Lower lobe of right lung (tissue), 2 donors: ENCODE measurements around the gene SBK3. TPM values are rescaled to one million over a fixed set of nuclear protein-coding genes. Genes with fewer than 3 reads are reported as not detected.

Experiments
- ATAC-seq, 2 donors: fragments of 200-7000 bp; cut with Tn5 transposase; one replicate each; pipeline ENCODE4 v1.9.1; 2020 to 2022; ENCODE audit warnings: mild to moderate bottlenecking in 2 of 2, moderate library complexity in 2 of 2
- DNase-seq: peaks from one replicate; pipeline ENCODE4 v3.0.0-alpha.2; 2020
- H3K27ac ChIP-seq: fragments of 200-600 bp; one replicate; pipeline ENCODE4 v1.8.0; 2022
- H3K27me3 ChIP-seq: fragments of 200-600 bp; one replicate; pipeline ENCODE4 v1.8.0; 2022; ENCODE audit warnings: low read depth
- H3K36me3 ChIP-seq: fragments of 200-600 bp; one replicate; pipeline ENCODE4 v1.8.0; 2022; ENCODE audit warnings: mild to moderate bottlenecking
- H3K4me1 ChIP-seq: fragments of 200-600 bp; one replicate; pipeline ENCODE4 v1.8.0; 2022
- H3K4me3 ChIP-seq: fragments of 200-600 bp; one replicate; pipeline ENCODE4 v1.8.0; 2022; ENCODE audit warnings: mild to moderate bottlenecking
- H3K9me3 ChIP-seq: fragments of 200-600 bp; one replicate; pipeline ENCODE4 v1.8.0; 2022
- CTCF ChIP-seq: fragments of 200-600 bp; IDR thresholded peaks from one replicate; pipeline ENCODE4 v1.8.0; 2022; ENCODE audit warnings: antibody characterized with exemption, mild to moderate bottlenecking
- intact Hi-C: fragments of 100-400 bp; cut with DNase I; formaldehyde crosslinking; loops from one replicate; pipeline ENCODE4 v1.11.0; 2022
- total RNA-seq: library from RNA; stranded (reverse); fragmentation: NEBNext Ultra II Directional; extraction: Animal tissue kit (Norgen Biotek cat#: 25700); gene quantifications from one replicate; pipeline ENCODE4 v1.2.1, GENCODE V29; 2021
- donor health status: DM: no; HTN: yes; CAD: no; lungs with severe emphysema.

The SBK3 gene
- total RNA-seq, 1 donor from 2014 or later = 0.80 TPM

GRCh38 chr19:55529636-55530234, 15.6 kb downstream of the SBK3 start:
- Histone ChIP-seq H3K36me3 (no peaks in the 10 kb centered on the region), H3K27me3 (no peaks in the 10 kb centered on the region), H3K27ac (no peak overlapping the region), H3K9me3 (no peaks in the 10 kb centered on the region), H3K4me3 (no peak overlapping the region), H3K4me1 (peaks cover 7% of the 10 kb centered on the region)
- no peak for TF ChIP-seq CTCF
- intact Hi-C loops = no loop called here
- DNase-seq (no peak), ATAC-seq (no peak)

- peaks cover 7% of the 10 kb centered on the region for H3K4me1 ChIP-seq
- H3K36me3 ChIP-seq = no peaks in the 10 kb centered on the region
- no peaks in the 10 kb centered on the region for H3K27me3 ChIP-seq
- ATAC-seq (no peak), DNase-seq (no peak)
- intact Hi-C loops = no loop called here
- H3K9me3 ChIP-seq = no peaks in the 10 kb centered on the region
- no peak for TF ChIP-seq CTCF
- H3K27ac ChIP-seq = no peak overlapping the region
- no peak overlapping the region for H3K4me3 ChIP-seq
These were observed 17.1 kb downstream of the SBK3 start for GRCh38 chr19:55528030-55528803.

GRCh38 chr19:55527197-55528029, 17.9 kb downstream of the SBK3 start:
- DNase-seq = no peak
- Histone ChIP-seq H3K27me3 (no peaks in the 10 kb centered on the region), H3K4me3 (no peak overlapping the region), H3K27ac (no peak overlapping the region), H3K36me3 (no peaks in the 10 kb centered on the region), H3K9me3 (no peaks in the 10 kb centered on the region), H3K4me1 (peaks cover 7% of the 10 kb centered on the region)
- intact Hi-C loops = no loop called here
- TF ChIP-seq CTCF = no peak
- no peak for ATAC-seq

- Histone ChIP-seq H3K36me3 (no peaks in the 10 kb centered on the region), H3K9me3 (no peaks in the 10 kb centered on the region), H3K27ac (no peak overlapping the region), H3K27me3 (no peaks in the 10 kb centered on the region), H3K4me3 (no peak overlapping the region), H3K4me1 (peaks cover 7% of the 10 kb centered on the region)
- peak; percentile 77 to 80 for ATAC-seq
- TF ChIP-seq CTCF = no peak
- intact Hi-C loops = no loop called here
- DNase-seq = peak; percentile 84
These were observed 18.8 kb downstream of the SBK3 start for GRCh38 chr19:55526216-55527196.
